Vagina (tissue), 2 donors: ENCODE results near the gene ZNF268.

Source experiments
- CTCF ChIP-seq, 3 experiments: fragments of 450-650 bp in 2 of 3; fragments of 200-600 bp in 1 of 3; sonication (generic) in 1 of 3; IDR thresholded peaks; one replicate each; pipeline ENCODE4 v1.5.1; 2017 to 2019; ENCODE audit warnings: antibody characterized with exemption in 3 of 3, mild to moderate bottlenecking in 2 of 3, moderate library complexity in 2 of 3
- POLR2A ChIP-seq, 2 donors: fragments of 450-650 bp; IDR thresholded peaks; one replicate each; pipeline ENCODE4 v1.6.1; 2017; ENCODE audit warnings: antibody characterized with exemption in 2 of 2, mild to moderate bottlenecking in 2 of 2, moderate library complexity in 2 of 2
- POLR2AphosphoS5 ChIP-seq, 2 donors: sonication (generic); formaldehyde crosslinking; IDR thresholded peaks; one replicate each; pipeline ENCODE4 v1.9.0; 2017; ENCODE audit warnings: antibody characterized with exemption in 2 of 2, mild to moderate bottlenecking in 2 of 2, low read depth in 1 of 2; ENCODE audit not compliant: insufficient read depth in 1 of 2

GRCh38 chr12:133180669-133181068, 626 bp upstream of the ZNF268 start:
- TF ChIP-seq CTCF (IDR thresholded peaks at IDR 0.05) (no peak), POLR2A (IDR thresholded peaks at IDR 0.05) (no peak), POLR2AphosphoS5 (IDR thresholded peaks at IDR 0.05; ENCODE audit: insufficient read depth in 1 of 2, low read depth in 1 of 2) (no peak)
